Esophagus muscularis mucosa (tissue), 4 donors: ENCODE results near the gene GNB5. TPM values are rescaled to one million over a fixed set of nuclear protein-coding genes. Genes with fewer than 3 reads are reported as not detected.

Source experiments
- DNase-seq: peaks from one replicate; pipeline ENCODE4 v3.0.0-alpha.2; 2017; ENCODE audit errors: extremely low spot score
- H3K27ac ChIP-seq, 4 donors: fragments of 200-600 bp; sonication (generic); replicated peaks in 1 of 4; 1 replicate in 3 of 4; 2 replicates in 1 of 4; pipeline ENCODE4 v1.5.1; 2016 to 2019; ENCODE audit warnings: mild to moderate bottlenecking in 1 of 4
- H3K27me3 ChIP-seq, 4 donors: fragments of 200-600 bp; sonication (generic); one replicate each; pipeline versions ENCODE4 v1.5.1 to v1.6.0; 2016 to 2019
- H3K36me3 ChIP-seq, 4 donors: fragments of 200-600 bp; sonication (generic); one replicate each; pipeline ENCODE4 v1.5.1; 2016 to 2019
- H3K4me1 ChIP-seq, 4 donors: fragments of 200-600 bp; sonication (generic); one replicate each; pipeline ENCODE4 v1.5.1; 2016 to 2019
- H3K4me3 ChIP-seq, 4 donors: fragments of 200-600 bp; sonication (generic); 1 replicate in 2 of 4; 2 replicates in 2 of 4; pipeline ENCODE4 v1.5.1; 2016 to 2019; ENCODE audit warnings: mild to moderate bottlenecking in 4 of 4, moderate library complexity in 1 of 4
- H3K9me3 ChIP-seq, 4 donors: fragments of 200-600 bp; sonication (generic); 1 replicate in 3 of 4; 2 replicates in 1 of 4; pipeline ENCODE4 v1.5.1; 2016 to 2019
- CTCF ChIP-seq, 3 experiments: fragments of 200-600 bp in 2 of 3; fragments of 450-650 bp in 1 of 3; sonication (generic) in 2 of 3; IDR thresholded peaks; one replicate each; pipeline ENCODE4 v1.5.1; 2017 to 2019; ENCODE audit warnings: antibody characterized with exemption in 3 of 3, mild to moderate bottlenecking in 2 of 3, moderate library complexity in 1 of 3
- EP300 ChIP-seq: sonication (generic); formaldehyde crosslinking; IDR thresholded peaks from one replicate; pipeline ENCODE4 v1.6.1; 2017; ENCODE audit warnings: antibody characterized with exemption
- POLR2A ChIP-seq: fragments of 450-650 bp; IDR thresholded peaks from one replicate; pipeline ENCODE4 v1.6.1; 2017; ENCODE audit warnings: antibody characterized with exemption, moderate library complexity, mild to moderate bottlenecking, low read depth
- POLR2AphosphoS5 ChIP-seq, 2 donors: sonication (generic); formaldehyde crosslinking; IDR thresholded peaks; one replicate each; pipeline ENCODE4 v1.6.1; 2017; ENCODE audit warnings: antibody characterized with exemption in 2 of 2
- WGBS: methylation state at CpG from one replicate; pipeline ENCODE4 v1.1.5; 2018; 5-methylcytosine and 5-hydroxymethylcytosine counted together
- intact Hi-C: fragments of 100-400 bp; cut with DNase I; formaldehyde crosslinking; loops from one replicate; pipeline ENCODE4 v1.15.1; 2023
- total RNA-seq, 4 donors: library from RNA; depleted of rRNA; stranded (reverse); fragments of >200 nt; gene quantifications; one replicate each; pipeline versions ENCODE4 v1.1.0 to v1.2.1, GENCODE V29; 2016

Gene GNB5
- total RNA-seq, 4 donors from 2014 or later: 26.7 to 50.1 (median 36.2) TPM

GRCh38 chr15:52146776-52147175, 44.4 kb downstream of the GNB5 start:
- no peak overlapping the region for H3K27ac ChIP-seq
- H3K36me3 ChIP-seq: peaks cover 7 to 70% (median 28%) of the 10 kb centered on the region in 4 donors
- no peaks in the 10 kb centered on the region for H3K9me3 ChIP-seq
- H3K4me1 ChIP-seq: no peaks in the 10 kb centered on the region
- no peak for TF ChIP-seq EP300
- no peak for TF ChIP-seq POLR2A
- TF ChIP-seq POLR2AphosphoS5 (IDR thresholded peaks at IDR 0.05): no peak
- no peak for TF ChIP-seq CTCF (IDR thresholded peaks at IDR 0.05)
- 75% methylated on average over 3 of the region's 3 CpGs for WGBS
- intact Hi-C loops: no loop called here
- no peak for DNase-seq
- no peak overlapping the region for H3K4me3 ChIP-seq
- H3K27me3 ChIP-seq: no peaks in the 10 kb centered on the region

GRCh38 chr15:52146261-52146660, 44.9 kb downstream of the GNB5 start:
- Histone ChIP-seq H3K9me3 (no peaks in the 10 kb centered on the region), H3K36me3 (peaks cover 7 to 65% (median 27%) of the 10 kb centered on the region in 4 donors), H3K4me1 (no peaks in the 10 kb centered on the region), H3K4me3 (no peak overlapping the region), H3K27me3 (no peaks in the 10 kb centered on the region), H3K27ac (no peak overlapping the region)
- intact Hi-C loops: no loop called here
- WGBS: 97% methylated on average over 2 of the region's 2 CpGs
- no peak for TF ChIP-seq CTCF (IDR thresholded peaks at IDR 0.05)
- TF ChIP-seq EP300: no peak
- TF ChIP-seq POLR2AphosphoS5 (IDR thresholded peaks at IDR 0.05): no peak
- TF ChIP-seq POLR2A: no peak
- no peak for DNase-seq

GRCh38 chr15:52144656-52145178, 46.5 kb downstream of the GNB5 start:
- no peaks in the 10 kb centered on the region for H3K9me3 ChIP-seq
- H3K27me3 ChIP-seq: no peaks in the 10 kb centered on the region
- H3K4me1 ChIP-seq: peaks cover 0 to 5% (median 2%) of the 10 kb centered on the region in 4 donors
- intact Hi-C loops: no loop called here
- peaks cover 7 to 60% (median 22%) of the 10 kb centered on the region in 4 donors for H3K36me3 ChIP-seq
- 80% methylated on average over 7 of the region's 7 CpGs for WGBS
- DNase-seq: no peak
- TF ChIP-seq POLR2AphosphoS5 (IDR thresholded peaks at IDR 0.05) (no peak), EP300 (no peak), POLR2A (no peak), CTCF (IDR thresholded peaks at IDR 0.05) (no peak)
- H3K4me3 ChIP-seq: no peak overlapping the region
- no peak overlapping the region for H3K27ac ChIP-seq

- H3K36me3 ChIP-seq: peaks cover 0 to 52% (median 17%) of the 10 kb centered on the region in 4 donors
- H3K4me3 ChIP-seq: no peak overlapping the region
- H3K27me3 ChIP-seq: no peaks in the 10 kb centered on the region
- intact Hi-C loops: no loop called here
- H3K27ac ChIP-seq: no peak overlapping the region
- no peak for DNase-seq
- TF ChIP-seq POLR2A (no peak), POLR2AphosphoS5 (IDR thresholded peaks at IDR 0.05) (no peak), CTCF (IDR thresholded peaks at IDR 0.05) (no peak), EP300 (no peak)
- H3K4me1 ChIP-seq: peaks cover 0 to 8% (median 3%) of the 10 kb centered on the region in 4 donors
- WGBS: 80% methylated on average over 11 of the region's 11 CpGs
- no peaks in the 10 kb centered on the region for H3K9me3 ChIP-seq
Observed at GRCh38 chr15:52143873-52144272, 47.3 kb downstream of the GNB5 start.

- no peak for TF ChIP-seq CTCF (IDR thresholded peaks at IDR 0.05)
- no peak for TF ChIP-seq POLR2A
- TF ChIP-seq POLR2AphosphoS5 (IDR thresholded peaks at IDR 0.05): no peak
- no peak for TF ChIP-seq EP300
- intact Hi-C loops: no loop called here
- Histone ChIP-seq H3K4me1 (peaks cover 0 to 28% (median 21%) of the 10 kb centered on the region in 4 donors), H3K9me3 (no peaks in the 10 kb centered on the region), H3K4me3 (no peak overlapping the region), H3K27ac (no peak overlapping the region), H3K36me3 (peaks cover 0 to 30% (median 10%) of the 10 kb centered on the region in 4 donors), H3K27me3 (no peaks in the 10 kb centered on the region)
- DNase-seq: no peak
- WGBS: 90% methylated on average over 4 of the region's 4 CpGs
Observed at GRCh38 chr15:52140646-52141045, 50.5 kb downstream of the GNB5 start.
